Gastrocnemius medialis (tissue), 4 donors: ENCODE measurements around the gene GGACT.

Experiments
- CTCF ChIP-seq, 5 experiments: fragments of 450-650 bp in 3 of 5; fragments of 200-600 bp in 2 of 5; sonication (generic) in 2 of 5; IDR thresholded peaks in 4 of 5; conservative IDR thresholded peaks in 1 of 5; 1 replicate in 4 of 5; 2 replicates in 1 of 5; pipeline ENCODE4 v1.5.1; 2016 to 2019; ENCODE audit warnings: antibody characterized with exemption in 5 of 5, mild to moderate bottlenecking in 3 of 5, moderate library complexity in 3 of 5
- POLR2A ChIP-seq, 2 donors: fragments of 450-650 bp; IDR thresholded peaks; one replicate each; pipeline ENCODE4 v1.6.1; 2017; ENCODE audit warnings: antibody characterized with exemption in 2 of 2, mild to moderate bottlenecking in 2 of 2, moderate library complexity in 2 of 2

DNA sequence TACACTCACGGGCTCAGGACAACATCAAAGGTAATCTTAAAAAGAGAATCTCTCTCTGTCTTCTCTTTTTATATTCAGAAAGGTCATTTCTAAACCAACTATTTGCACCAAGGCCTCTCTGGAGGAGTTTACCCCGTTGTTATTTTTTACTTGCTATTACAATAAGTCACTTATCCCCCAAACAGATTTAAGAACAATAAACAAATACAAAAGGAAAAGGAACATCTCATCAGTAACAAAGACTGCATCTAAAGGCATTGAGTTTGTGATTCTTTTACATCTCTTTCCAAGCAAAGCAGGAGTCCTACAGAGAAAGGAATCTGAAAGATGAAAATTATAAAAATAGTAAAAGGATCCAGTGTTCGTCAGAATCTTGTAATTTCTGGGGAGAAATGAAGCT, 75.4 kb downstream of the GGACT start:
- TF ChIP-seq CTCF (IDR thresholded peaks at IDR 0.05 in 4 of 5, conservative IDR thresholded peaks at IDR 0.05 in 1 of 5) (no peak), POLR2A (IDR thresholded peaks at IDR 0.05) (no peak)
